Naive thymus-derived CD4-positive, alpha-beta T cell (primary cell): ENCODE data around the gene C2orf92. TPM values are rescaled to one million over a fixed set of nuclear protein-coding genes. Genes with fewer than 3 reads are reported as not detected.
A peak's percentile ranks its signal among the peaks of the same experiment; 100 is the strongest.

Experiments used
- ATAC-seq: fragments of 150-1000 bp; cut with Tn5 transposase; 2 replicates; pipeline ENCODE4 v1.10.0; 2021; ENCODE audit warnings: mild to moderate bottlenecking, moderate library complexity
- CTCF ChIA-PET: fragments of 350-600 bp; sonication (Branson Sonifier 250); formaldehyde crosslinking; loops from one replicate; lab custom pipeline; 2021; ENCODE audit warnings: antibody characterized with exemption; lab: Charles Lee
- POLR2A ChIA-PET: fragments of 350-600 bp; sonication (Branson Sonifier 250); formaldehyde crosslinking; loops from one replicate; lab custom pipeline; 2021; ENCODE audit warnings: antibody characterized with exemption, inconsistent platforms; lab: Charles Lee
- DNase-seq, 9 donors: peaks; one replicate each; pipeline versions ENCODE4 v3.0.0 to v3.0.0-alpha.2; 2020 to 2022; ENCODE audit warnings: mixed read lengths in 1 of 9
- H3K27ac ChIP-seq: one replicate; pipeline ENCODE4 v1.7.0; 2013; ENCODE audit warnings: mild to moderate bottlenecking, low read depth, low read length, moderate library complexity
- H3K27me3 ChIP-seq, 2 donors: one replicate each; pipeline ENCODE4 v1.7.0; 2013; ENCODE audit warnings: low read length in 2 of 2, mild to moderate bottlenecking in 2 of 2, moderate library complexity in 2 of 2; ENCODE audit not compliant: control insufficient read depth in 2 of 2, insufficient read depth in 2 of 2
- H3K36me3 ChIP-seq, 3 experiments: 1 replicate in 2 of 3; 2 replicates in 1 of 3; pipeline ENCODE4 v1.7.0; 2013; ENCODE audit warnings: low read length in 3 of 3, mild to moderate bottlenecking in 3 of 3, moderate library complexity in 1 of 3; ENCODE audit not compliant: insufficient read depth in 3 of 3, control insufficient read depth in 2 of 3
- H3K4me1 ChIP-seq, 2 donors: one replicate each; pipeline ENCODE4 v1.7.0; 2013; ENCODE audit warnings: low read length in 2 of 2, mild to moderate bottlenecking in 2 of 2, moderate library complexity in 1 of 2; ENCODE audit not compliant: control insufficient read depth in 2 of 2, insufficient read depth in 2 of 2
- H3K4me3 ChIP-seq: 2 replicates; pipeline ENCODE4 v1.7.0; 2013; ENCODE audit warnings: mild to moderate bottlenecking, low read length
- H3K9me3 ChIP-seq, 3 experiments: 1 replicate in 2 of 3; 2 replicates in 1 of 3; pipeline ENCODE4 v1.7.0; 2013; ENCODE audit warnings: low read length in 3 of 3; ENCODE audit not compliant: control insufficient read depth in 2 of 3
- H3K27ac Mint-ChIP-seq, 9 donors: one replicate each; pipeline ENCODE4 v1.8.0; 2020 to 2022; ENCODE audit warnings: mixed read lengths in 9 of 9, mild to moderate bottlenecking in 8 of 9, moderate library complexity in 5 of 9, inconsistent platforms in 2 of 9
- H3K27me3 Mint-ChIP-seq, 5 donors: one replicate each; pipeline ENCODE4 v1.8.0; 2021 to 2022; ENCODE audit warnings: mixed read lengths in 5 of 5, mild to moderate bottlenecking in 1 of 5
- H3K36me3 Mint-ChIP-seq, 5 donors: one replicate each; pipeline ENCODE4 v1.8.0; 2020 to 2022; ENCODE audit warnings: mixed read lengths in 5 of 5, mild to moderate bottlenecking in 3 of 5, inconsistent platforms in 1 of 5
- H3K4me1 Mint-ChIP-seq, 7 donors: one replicate each; pipeline ENCODE4 v1.8.0; 2020 to 2022; ENCODE audit warnings: mixed read lengths in 7 of 7, mild to moderate bottlenecking in 3 of 7, inconsistent platforms in 1 of 7
- H3K4me3 Mint-ChIP-seq, 10 donors: one replicate each; pipeline ENCODE4 v1.8.0; 2020 to 2022; ENCODE audit warnings: mild to moderate bottlenecking in 10 of 10, mixed read lengths in 10 of 10, moderate library complexity in 6 of 10, inconsistent platforms in 2 of 10
- H3K9me3 Mint-ChIP-seq, 11 donors: one replicate each; pipeline ENCODE4 v1.8.0; 2020 to 2022; ENCODE audit warnings: mixed read lengths in 11 of 11, mild to moderate bottlenecking in 4 of 11, inconsistent platforms in 1 of 11, moderate library complexity in 1 of 11
- intact Hi-C, 2 donors: fragments of 100-400 bp; cut with micrococcal nuclease; formaldehyde crosslinking; loops; one replicate each; pipeline ENCODE4 v1.15.1; 2023
- polyA plus RNA-seq, 2 donors: library from polyadenylated mRNA; unstranded; fragments of 300-500 nt; fragmentation: Illumina TruSeq; gene quantifications; one replicate each; pipeline ENCODE4 v1.2.3, GENCODE V29; 2021
- total RNA-seq, 6 experiments: library from RNA in 5 of 6; stranded (reverse) in 5 of 6; gene quantifications; 1 replicate in 5 of 6; 2 replicates in 1 of 6; pipeline ENCODE4 v1.2.3 and lab custom pipeline; 2021 to 2026

The C2orf92 gene
- total and polyA plus RNA-seq, 7 experiments from 2014 or later = 0.66 to 23.4 (median 15.0) TPM

DNA sequence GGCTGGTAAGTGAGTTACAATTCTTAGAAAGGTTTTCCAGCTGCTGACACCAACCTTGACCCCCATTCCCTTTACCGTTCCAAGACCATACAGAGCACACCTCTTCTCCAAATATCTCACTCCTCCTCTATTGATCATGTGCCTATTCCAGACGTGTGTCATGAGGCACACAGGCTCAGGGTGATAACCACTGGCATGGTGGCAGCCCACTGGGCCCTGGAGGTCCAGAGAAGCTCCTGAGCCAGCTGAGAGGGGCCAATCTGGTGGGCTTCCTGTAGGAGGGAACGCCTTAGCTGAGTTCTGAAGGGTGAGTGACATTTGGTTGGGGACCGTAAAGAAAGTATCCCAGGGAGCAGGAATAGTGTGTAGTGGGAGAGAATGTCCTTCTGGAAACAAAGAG, 72.2 kb downstream of the C2orf92 start:
- intact Hi-C loops = loop anchor here in 1 of 2 donors (2.0 kb wide), 1 partner anchor 19 kb away; no protein-coding TSS in a partner anchor

DNA sequence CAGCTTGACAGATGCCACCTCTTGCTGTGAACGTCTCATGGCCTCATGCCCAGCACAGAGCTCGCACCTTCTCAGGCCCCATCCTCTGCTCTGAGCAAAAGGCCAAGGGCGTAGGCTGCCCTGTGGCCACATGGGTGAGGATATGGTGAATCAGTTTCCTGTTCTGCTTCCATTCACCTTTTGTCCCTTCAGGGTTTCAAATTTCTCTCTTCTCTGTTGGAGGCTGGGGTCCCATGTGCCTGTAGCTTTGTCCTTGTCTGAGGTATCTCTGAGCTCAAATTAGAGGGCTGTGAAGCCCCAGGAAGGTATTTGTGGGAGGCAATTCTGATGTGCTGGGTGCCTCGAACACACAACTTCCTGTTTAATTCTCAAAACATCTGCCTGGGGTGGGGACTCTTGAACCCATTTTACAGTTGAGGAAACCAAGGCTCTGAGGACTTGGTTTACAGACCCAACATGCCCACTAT, 72.9 kb downstream of the C2orf92 start:
- H3K36me3 Mint-ChIP-seq = peaks cover 12 to 46% (median 21%) of the 10 kb centered on the region in 5 donors
- H3K4me3 Mint-ChIP-seq = peak overlapping the region in 1 of 10 donors; percentile 69

More for the DNA sequence above, 72.2 kb downstream of the C2orf92 start:
- H3K9me3 ChIP-seq = no peaks in the 10 kb centered on the region
- Mint-ChIP-seq H3K4me3 (peak overlapping the region in 6 of 10 donors; percentile 3 to 49 (median 23)), H3K9me3 (peaks cover 0 to 4% (median 0%) of the 10 kb centered on the region in 11 donors), H3K36me3 (peaks cover 12 to 48% (median 21%) of the 10 kb centered on the region in 5 donors), H3K27ac (peak overlapping the region; percentile 27 to 94 (median 81)), H3K27me3 (no peaks in the 10 kb centered on the region), H3K4me1 (peaks cover 48 to 75% (median 65%) of the 10 kb centered on the region in 7 donors)
- CTCF ChIA-PET = interaction anchor here (0.6 to 4.8 kb wide), 7 partner anchors 12 to 44 kb away, joined by 3 to 15 read pairs (median 3); no protein-coding TSS in a partner anchor
- POLR2A ChIA-PET = interaction anchor here (0.5 to 3.1 kb wide), 7 partner anchors 11 to 59 kb away, joined by 3 to 23 read pairs (median 7); partner anchors contain the start of gene ZAP70
- peaks cover 24 to 65% of the 10 kb centered on the region in 2 donors for H3K4me1 ChIP-seq
- no peaks in the 10 kb centered on the region for H3K27me3 ChIP-seq
- H3K4me3 ChIP-seq = no peak overlapping the region
- peak overlapping the region; percentile 4 for H3K27ac ChIP-seq
- peaks cover 10 to 46% (median 13%) of the 10 kb centered on the region in 3 experiments for H3K36me3 ChIP-seq
- DNase-seq = no peak
- ATAC-seq = no peak

DNA sequence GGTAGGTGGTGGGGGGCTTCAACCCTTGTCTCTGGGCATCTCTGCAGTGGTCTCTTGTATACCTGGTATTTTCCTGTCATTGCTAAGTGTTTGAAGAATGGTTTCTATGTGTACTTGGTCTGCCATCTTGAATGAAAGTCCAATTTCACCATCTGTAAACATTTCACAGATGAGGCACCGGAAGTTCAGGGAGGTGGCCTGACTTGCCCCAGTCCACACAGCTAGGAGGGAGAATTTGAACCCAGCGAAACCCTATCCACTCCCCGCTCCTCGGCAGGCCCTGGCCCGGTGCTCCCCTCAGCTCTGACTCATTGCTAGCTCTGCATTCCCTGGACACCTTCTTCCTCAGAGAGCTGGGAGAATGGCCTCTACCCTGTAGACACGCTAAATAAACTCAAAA, 74.4 kb downstream of the C2orf92 start:
- DNase-seq (peak in 1 of 9 donors; percentile 3), ATAC-seq (no peak)
- Histone ChIP-seq H3K27ac (peak overlapping the region; percentile 29), H3K4me1 (peaks cover 34 to 84% of the 10 kb centered on the region in 2 donors), H3K9me3 (no peaks in the 10 kb centered on the region), H3K4me3 (no peak overlapping the region), H3K36me3 (peaks cover 0 to 24% (median 5%) of the 10 kb centered on the region in 3 experiments), H3K27me3 (no peaks in the 10 kb centered on the region)
- intact Hi-C loops = loop anchor here in 1 of 2 donors (2.0 kb wide), 1 partner anchor 17 kb away; no protein-coding TSS in a partner anchor
- peaks cover 52 to 86% (median 72%) of the 10 kb centered on the region in 7 donors for H3K4me1 Mint-ChIP-seq
- ChIA-PET POLR2A (interaction anchor here (0.8 to 3.1 kb wide), 3 partner anchors 25 to 35 kb away, joined by 3 to 23 read pairs (median 3); partner anchors contain the start of gene ZAP70), CTCF (interaction anchor here (0.8 to 4.8 kb wide), 4 partner anchors 30 to 98 kb away, joined by 3 to 15 read pairs (median 10); partner anchors contain the start of genes COX5B and ZAP70)
- H3K27me3 Mint-ChIP-seq = no peaks in the 10 kb centered on the region
- peak overlapping the region; percentile 21 to 94 (median 83) for H3K27ac Mint-ChIP-seq
- no peak overlapping the region for H3K4me3 Mint-ChIP-seq
- H3K9me3 Mint-ChIP-seq = peaks cover 0 to 4% (median 0%) of the 10 kb centered on the region in 11 donors
- H3K36me3 Mint-ChIP-seq = peaks cover 7 to 39% (median 12%) of the 10 kb centered on the region in 5 donors

More for the DNA sequence above, 72.9 kb downstream of the C2orf92 start:
- CTCF ChIA-PET = interaction anchor here (0.7 to 4.8 kb wide), 6 partner anchors 21 to 45 kb away, joined by 3 to 15 read pairs (median 3); no protein-coding TSS in a partner anchor
- Histone ChIP-seq H3K4me3 (no peak overlapping the region), H3K9me3 (no peaks in the 10 kb centered on the region), H3K27me3 (no peaks in the 10 kb centered on the region), H3K4me1 (peaks cover 24 to 73% of the 10 kb centered on the region in 2 donors), H3K27ac (peak overlapping the region; percentile 48), H3K36me3 (peaks cover 10 to 39% (median 13%) of the 10 kb centered on the region in 3 experiments)
- H3K27me3 Mint-ChIP-seq = no peaks in the 10 kb centered on the region
- H3K4me1 Mint-ChIP-seq = peaks cover 51 to 82% (median 69%) of the 10 kb centered on the region in 7 donors
- H3K9me3 Mint-ChIP-seq = peaks cover 0 to 4% (median 0%) of the 10 kb centered on the region in 11 donors
- peak in 2 of 9 donors; percentile 4 to 49 for DNase-seq
- ATAC-seq = peak; percentile 54
- POLR2A ChIA-PET = interaction anchor here (0.5 to 3.1 kb wide), 5 partner anchors 11 to 43 kb away, joined by 3 to 23 read pairs (median 3); partner anchors contain the start of gene ZAP70
- intact Hi-C loops = loop anchor here in 1 of 2 donors (2.0 kb wide), 1 partner anchor 18 kb away; no protein-coding TSS in a partner anchor
- H3K27ac Mint-ChIP-seq = peak overlapping the region; percentile 58 to 94 (median 79)

DNA sequence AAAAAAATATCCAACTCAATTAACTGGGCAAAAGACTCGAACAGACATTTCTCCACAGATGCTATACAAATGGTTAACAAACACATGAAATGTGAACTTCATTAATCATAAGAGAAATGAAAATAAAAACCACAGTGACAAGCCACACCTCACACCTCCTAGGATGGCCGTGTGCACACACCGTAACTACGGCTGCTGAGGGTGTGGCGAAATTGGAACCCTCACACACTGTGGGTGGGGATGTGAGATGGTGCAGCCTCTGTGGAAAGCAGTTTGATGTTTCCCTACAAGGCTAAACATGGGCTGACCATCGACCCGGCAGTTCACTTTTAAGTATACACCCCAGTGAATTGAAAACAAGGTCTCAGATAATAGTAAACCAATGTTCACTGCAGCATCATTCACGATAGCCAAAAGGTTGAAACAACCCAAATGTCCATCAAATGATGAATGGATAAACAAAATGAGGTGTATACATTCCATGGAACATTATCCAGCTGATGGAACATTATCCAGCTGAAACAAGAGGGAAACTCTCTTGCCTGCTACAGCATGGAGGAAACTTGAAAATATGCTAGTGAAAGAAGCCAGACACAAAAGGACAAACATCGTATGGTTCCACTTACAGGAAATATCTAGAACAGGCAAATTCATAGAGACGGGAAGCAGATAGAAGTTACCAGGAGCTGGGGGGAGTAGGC, 76.1 kb downstream of the C2orf92 start:
- Mint-ChIP-seq H3K4me1 (peaks cover 53 to 83% (median 75%) of the 10 kb centered on the region in 7 donors), H3K27ac (peak overlapping the region; percentile 13 to 81 (median 68)), H3K4me3 (peak overlapping the region in 8 of 10 donors; percentile 3 to 47 (median 22)), H3K36me3 (peaks cover 5 to 35% (median 9%) of the 10 kb centered on the region in 5 donors), H3K27me3 (no peaks in the 10 kb centered on the region), H3K9me3 (peaks cover 0 to 4% (median 0%) of the 10 kb centered on the region in 11 donors)
- POLR2A ChIA-PET = interaction anchor here (0.6 to 1.3 kb wide), 5 partner anchors 9 to 37 kb away, joined by 3 to 4 read pairs (median 3); no protein-coding TSS in a partner anchor
- Histone ChIP-seq H3K4me3 (peak overlapping the region; percentile 14), H3K27me3 (no peaks in the 10 kb centered on the region), H3K4me1 (peaks cover 34 to 79% of the 10 kb centered on the region in 2 donors), H3K9me3 (no peaks in the 10 kb centered on the region), H3K27ac (peak overlapping the region; percentile 39), H3K36me3 (peaks cover 0 to 8% (median 4%) of the 10 kb centered on the region in 3 experiments)
- intact Hi-C loops = no loop called here
- DNase-seq (peak in 1 of 9 donors; percentile 53), ATAC-seq (peak; percentile 77)
- CTCF ChIA-PET = interaction anchor here (2.1 to 3.7 kb wide), 3 partner anchors 35 to 46 kb away, joined by 4 to 43 read pairs (median 15); partner anchors contain the start of gene ZAP70

DNA sequence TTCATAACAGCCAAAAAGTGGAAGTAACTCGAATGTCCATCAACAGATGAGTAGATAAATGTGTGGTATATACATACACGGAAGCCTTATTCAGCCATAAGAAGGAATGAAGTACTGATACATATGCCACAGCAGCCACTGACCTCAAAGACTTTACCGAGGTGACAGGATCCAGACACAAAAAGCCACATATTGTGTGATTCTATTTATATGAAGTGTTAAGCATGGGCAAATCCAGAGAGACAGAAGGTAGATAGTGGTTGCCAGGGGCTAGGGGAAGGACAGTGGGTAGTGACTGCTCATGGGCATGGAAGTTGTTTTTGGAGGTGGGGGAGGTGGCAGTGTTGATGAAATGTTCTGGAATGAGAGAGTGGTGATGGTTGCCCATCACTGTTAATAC, 77.8 kb downstream of the C2orf92 start:
- H3K27ac ChIP-seq = no peak overlapping the region
- peaks cover 38 to 66% (median 61%) of the 10 kb centered on the region in 7 donors for H3K4me1 Mint-ChIP-seq
- ATAC-seq (peak; percentile 15), DNase-seq (no peak)
- peaks cover 0 to 4% (median 0%) of the 10 kb centered on the region in 11 donors for H3K9me3 Mint-ChIP-seq
- H3K36me3 Mint-ChIP-seq = peaks cover 0 to 22% (median 7%) of the 10 kb centered on the region in 5 donors
- H3K4me1 ChIP-seq = peaks cover 28 to 62% of the 10 kb centered on the region in 2 donors
- no peaks in the 10 kb centered on the region for H3K27me3 Mint-ChIP-seq
- H3K27ac Mint-ChIP-seq = peak overlapping the region in 8 of 9 donors; percentile 4 to 81 (median 62)
- H3K27me3 ChIP-seq = no peaks in the 10 kb centered on the region
- H3K4me3 ChIP-seq = no peak overlapping the region
- ChIA-PET CTCF (interaction anchor here (0.5 to 3.7 kb wide), 5 partner anchors 15 to 786 kb away, joined by 3 to 43 read pairs (median 4); partner anchors contain the start of gene ZAP70), POLR2A (no interaction called here)
- H3K9me3 ChIP-seq = no peaks in the 10 kb centered on the region
- intact Hi-C loops = no loop called here
- peaks cover 0 to 5% (median 0%) of the 10 kb centered on the region in 3 experiments for H3K36me3 ChIP-seq
- H3K4me3 Mint-ChIP-seq = peak overlapping the region in 1 of 10 donors; percentile 16
